Raji (cell line): ENCODE measurements around the gene TFF3.

Experiments
- POLR2A ChIP-seq: IDR thresholded peaks from 2 replicates; pipeline ENCODE4 v1.6.1; 2011; ENCODE audit warnings: low read depth, low read length, control low read depth; ENCODE audit not compliant: insufficient read depth

Gene TFF3

DNA sequence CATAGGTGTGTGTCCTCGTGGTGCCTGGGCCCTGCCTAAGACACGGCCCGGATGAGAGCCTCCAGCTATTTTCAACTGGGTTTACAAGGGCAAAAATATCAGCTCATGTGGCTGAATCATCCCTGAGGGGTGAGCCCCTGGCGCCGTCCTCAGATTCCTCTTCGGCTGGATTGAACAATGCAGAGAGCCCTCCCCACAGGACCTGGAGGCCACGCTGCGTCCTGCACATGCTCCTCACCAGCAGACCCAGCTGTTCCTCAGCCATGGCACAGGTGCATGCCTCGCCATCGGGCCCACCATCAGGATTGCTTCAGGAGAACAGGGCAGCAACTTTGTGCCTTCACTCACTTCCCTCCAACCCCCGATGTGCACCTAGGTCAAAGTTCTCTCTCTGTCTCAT, 35.3 kb downstream of the TFF3 start:
- TF ChIP-seq POLR2A: no peak

DNA sequence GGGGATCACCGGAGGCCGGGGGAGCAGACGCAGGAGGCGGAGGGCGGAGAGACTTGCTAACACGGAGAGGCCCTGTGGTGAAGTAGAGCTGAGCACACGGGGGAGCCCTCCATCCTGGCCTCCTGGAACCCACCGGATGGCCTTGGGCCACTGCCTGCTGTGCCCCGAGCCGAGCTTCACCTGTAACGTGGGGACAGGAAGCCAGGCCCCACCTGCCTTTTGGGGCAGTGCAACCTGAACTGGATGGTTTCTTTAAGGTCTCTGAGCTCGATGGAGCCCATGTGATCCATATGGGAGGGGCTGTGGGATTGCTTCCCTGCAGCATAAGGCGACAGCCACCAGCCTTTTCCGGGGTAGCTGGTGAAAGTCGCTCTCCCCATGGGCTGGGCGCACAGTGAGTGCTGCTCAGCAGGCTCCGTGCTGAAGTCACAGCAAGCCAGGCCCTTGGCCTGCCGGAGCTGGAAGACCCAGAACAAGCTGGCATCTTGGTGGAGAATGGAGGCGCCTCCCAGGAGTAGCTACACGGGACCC, 35.8 kb downstream of the TFF3 start:
- no peak for TF ChIP-seq POLR2A

DNA sequence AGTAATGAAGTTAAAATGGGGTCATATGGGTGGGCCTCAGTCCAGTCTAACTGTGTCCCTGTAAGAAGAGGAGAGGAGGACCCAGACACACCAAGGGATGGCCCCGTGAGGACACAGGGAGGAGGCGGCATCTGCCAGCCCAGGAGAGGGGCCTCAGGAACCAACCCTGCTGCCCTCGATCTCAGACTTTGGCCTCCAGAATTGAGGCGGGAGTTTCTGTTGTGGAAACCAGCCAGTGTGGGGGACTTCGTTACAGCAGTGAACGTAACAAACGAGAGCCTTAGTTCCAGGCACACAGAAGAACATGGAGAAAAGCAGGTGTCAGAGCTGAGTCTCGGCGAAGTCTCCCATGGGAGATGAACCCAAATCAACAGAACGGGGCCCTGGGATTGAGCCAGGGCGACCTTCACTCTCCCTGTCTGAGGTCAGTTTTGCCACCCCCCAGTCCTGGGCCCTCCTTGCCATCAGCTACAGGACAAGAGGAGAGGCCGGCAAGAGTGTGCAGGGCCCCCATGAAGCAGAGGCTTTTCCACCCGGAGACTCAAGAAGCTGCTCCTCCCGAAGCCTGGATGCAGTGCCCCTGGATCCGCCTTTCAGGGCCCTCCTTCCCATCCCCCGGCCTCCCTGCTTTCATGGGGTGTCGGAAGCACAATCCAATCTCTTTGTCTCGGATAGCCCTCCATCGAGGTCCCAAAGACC, 36.6 kb downstream of the TFF3 start:
- no peak for TF ChIP-seq POLR2A

DNA sequence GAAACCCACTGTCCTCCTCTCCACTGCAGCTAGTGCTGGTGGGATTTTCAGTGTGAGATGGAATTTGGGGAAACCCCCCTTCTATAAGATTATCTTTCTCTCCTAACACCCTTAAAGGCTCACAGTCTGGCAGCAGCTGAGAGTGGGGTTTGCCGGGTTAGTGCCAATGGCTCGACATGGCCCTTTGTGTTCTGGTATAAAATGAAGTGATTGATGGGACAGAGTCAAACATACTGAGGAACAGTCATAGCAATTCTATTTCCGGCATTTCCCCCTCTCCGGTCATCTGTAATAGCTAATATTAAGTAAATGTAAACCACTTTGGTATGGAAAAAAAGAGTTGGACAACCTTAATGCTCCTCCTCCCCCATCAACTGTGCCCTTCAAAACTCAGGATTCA, 37.6 kb downstream of the TFF3 start:
- no peak for TF ChIP-seq POLR2A

DNA sequence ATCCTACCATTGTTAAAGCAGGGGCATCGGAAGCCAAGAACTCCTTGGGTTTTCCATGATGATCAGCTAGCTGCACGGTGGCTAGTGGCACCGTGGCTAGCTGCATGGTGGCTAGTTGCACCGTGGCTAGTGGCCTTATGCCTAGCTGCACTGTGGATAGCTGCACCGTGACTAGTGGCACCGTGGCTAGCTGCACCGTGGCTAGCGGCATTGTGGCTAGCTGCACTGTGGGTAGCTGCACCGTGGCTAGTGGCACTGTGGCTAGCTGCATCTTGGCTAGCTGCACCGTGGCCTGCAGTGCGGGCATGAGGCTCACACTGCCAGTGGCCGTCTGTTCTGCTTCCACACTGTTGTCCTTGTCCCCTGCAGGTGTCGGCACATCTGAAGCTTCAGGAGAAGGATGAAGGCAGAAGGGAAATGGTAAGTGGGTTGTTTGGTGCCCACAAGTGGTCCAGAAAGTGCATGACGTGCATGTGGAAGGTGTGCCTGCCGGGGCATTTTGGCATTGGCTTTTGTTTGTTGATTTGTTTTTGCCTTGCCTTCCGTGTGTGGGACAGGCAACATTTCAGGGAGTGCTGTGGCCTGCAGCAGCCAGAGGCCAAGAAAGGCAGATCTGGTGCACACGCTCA, 38.6 kb downstream of the TFF3 start:
- no peak for TF ChIP-seq POLR2A

DNA sequence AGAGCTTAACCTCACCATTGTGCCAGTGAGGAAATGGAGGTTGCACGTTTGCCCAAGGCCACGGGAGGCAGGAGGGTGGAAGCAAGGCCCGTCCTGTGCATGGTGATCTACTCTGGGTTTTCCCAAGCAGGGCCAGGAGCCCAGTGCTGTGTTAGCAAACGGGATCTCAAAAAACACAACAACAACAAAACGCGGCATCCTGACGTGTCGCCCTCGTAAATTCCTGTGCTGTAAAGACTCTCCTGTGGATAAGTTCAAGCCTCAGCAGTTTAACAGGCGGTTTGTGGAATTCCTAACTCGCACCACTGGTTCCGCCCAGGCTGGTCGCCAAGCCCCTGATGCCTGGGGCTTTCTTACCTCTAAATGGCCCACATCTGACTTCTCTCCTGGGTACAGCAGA, 39.1 kb downstream of the TFF3 start:
- no peak for TF ChIP-seq POLR2A

DNA sequence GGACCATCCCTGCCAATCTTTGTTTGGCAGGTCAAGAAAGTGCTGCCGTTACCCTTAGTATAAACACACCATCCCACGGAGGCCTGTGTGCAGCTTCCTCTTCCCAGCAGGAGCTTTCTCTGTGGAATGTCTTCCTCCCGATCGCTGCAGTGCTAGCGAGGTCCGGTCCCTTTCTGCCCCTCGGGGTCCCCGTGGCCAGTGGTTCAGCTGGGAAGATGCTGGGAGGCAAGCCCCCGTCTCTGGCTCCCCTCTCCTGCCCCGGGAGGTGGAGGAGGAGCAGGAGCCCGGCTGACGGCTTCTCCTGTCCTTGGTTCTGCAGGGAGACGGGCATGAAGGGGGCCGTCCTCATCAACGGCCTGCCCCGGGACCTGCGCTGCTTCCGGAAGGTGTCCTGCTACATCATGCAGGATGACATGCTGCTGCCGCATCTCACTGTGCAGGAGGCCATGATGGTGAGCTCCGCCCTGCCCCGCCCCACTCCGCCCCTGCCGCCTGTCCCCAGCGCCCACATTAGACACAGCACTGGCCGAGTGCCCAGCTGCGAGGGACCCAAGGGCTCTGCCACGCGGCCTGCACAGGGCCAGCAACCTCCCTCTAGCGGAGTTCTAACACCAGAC, 42.1 kb downstream of the TFF3 start:
- TF ChIP-seq POLR2A: no peak

DNA sequence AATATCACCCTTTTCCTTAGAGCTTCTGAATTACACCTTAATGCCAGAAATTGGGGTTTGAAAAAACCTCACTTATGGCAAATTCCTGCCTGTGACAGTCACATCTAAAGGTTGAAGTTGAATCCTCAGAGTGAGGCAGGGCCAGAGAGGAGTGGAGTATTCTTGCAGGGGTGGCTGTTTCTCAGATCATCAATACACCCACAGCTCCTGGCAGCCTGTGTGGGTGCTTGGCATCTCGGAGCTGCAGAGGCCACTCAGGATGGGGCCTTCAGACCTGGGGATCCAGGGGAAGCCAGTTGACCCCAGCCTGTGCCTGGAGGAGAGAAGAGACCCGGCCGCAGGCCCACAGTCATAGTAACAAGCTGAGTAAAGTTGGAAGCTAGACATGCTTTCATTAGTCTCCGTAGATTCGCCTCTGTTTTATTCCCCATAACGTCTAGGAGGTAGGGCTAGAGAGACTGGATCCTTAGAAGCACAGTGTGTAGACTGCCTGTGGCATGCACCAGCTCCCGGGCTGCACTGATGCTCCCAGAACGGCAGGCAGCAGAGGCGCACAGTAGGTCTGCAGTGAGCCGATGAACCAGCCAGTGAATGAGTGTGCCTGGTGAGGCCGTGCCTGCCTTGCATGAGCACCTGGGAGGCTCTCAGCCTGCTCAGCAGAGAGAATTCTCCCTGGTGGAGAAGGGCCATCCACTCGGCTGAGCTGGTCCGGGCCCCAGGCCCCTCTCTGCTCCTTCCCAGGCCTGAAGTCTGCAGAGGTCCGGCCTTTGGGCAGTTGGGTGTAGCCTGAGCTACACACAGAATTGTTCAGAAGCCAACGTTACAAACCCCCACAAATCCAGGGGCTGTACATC, 42.9 kb downstream of the TFF3 start:
- TF ChIP-seq POLR2A: no peak

DNA sequence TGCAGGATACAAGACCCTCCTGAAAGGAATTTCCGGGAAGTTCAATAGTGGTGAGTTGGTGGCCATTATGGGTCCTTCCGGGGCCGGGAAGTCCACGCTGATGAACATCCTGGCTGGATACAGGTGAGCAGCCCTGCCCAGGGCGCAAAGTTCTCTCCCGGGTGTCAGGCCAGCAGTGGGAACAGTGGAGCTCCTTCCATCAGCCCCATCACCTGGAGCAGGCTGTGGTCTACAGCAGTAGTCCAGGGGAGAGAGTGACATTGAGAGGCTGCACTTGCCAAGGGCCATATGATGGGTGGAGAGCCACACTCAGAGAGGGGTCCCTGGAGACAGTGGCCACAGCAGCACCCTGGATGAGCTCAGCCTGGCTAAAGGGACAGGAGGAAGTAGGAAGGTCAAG, 44.1 kb downstream of the TFF3 start:
- TF ChIP-seq POLR2A: no peak

DNA sequence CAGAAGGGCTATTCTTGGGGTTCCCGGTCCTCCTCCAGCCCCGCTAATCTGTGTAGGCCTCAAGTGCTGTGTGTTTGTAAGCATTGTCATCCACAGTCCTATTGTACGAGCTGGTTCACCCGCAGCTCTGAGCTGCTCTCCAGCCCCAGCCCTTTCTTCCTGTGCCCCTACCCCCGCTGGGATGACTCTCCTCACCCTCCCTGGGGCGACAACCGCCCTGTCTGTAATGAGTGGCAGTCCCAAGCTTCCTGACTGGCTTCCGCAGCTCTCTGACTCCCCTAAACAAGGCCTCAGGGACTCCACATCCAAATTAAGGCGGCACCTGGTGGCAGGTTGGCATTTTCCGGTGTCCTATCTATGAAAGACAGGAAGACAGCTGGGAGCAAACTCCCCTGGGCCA, 45.8 kb downstream of the TFF3 start:
- no peak for TF ChIP-seq POLR2A

DNA sequence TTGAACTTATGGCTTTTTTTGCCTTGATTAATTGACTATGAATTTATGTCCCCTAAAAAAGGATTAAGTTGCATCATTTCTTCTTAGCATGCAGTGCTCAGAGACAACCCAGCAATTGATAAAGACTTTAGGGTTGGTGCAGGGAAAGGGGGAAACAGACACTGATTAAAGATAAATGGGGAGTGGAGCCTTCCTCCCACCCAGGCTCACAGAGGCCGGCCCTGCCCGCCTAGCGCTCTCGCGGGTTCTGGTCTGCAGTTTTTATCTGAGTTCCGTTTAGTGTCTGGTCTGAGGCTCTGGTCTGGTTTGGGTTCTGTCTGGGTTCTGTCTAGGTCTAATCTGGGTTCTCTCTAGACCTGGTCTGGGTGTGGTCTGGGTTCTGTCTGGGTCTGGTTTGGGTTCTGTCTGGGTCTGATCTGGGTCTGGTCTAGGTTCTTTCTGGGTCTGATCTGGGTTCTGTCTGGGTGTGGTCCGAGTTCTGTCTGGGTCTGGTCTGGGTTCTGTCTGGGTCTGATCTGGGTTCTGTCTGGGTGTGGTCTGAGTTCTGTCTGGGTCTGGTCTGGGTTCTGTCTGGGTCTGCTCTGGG, 48.1 kb downstream of the TFF3 start:
- TF ChIP-seq POLR2A: no peak

DNA sequence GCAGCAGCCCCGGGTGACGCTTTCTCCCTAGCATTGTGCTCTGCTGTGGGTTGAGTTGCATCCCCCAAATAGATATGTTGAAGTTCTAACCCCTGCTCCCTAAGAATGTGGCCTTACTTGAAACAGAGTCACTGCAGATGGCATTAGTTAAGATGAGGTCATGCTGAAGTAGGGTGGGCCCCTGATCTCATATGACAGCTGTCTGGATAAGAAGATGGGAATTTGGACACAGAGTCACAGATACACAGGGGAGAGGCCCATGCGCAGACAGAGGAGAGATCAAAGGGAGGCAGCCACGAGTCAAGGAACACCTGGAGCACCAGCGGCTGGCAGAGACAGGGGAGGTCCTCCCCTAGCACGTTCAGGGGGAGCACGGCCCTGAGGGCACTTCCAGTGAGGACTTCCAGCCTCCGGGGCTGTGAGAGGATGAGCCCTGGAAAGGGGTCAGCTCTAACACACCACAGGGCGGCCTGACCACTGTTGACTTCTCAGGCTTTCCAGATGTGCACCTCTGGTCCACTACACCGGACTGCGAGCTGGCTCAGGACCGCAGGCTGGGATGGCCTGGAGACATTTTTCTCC, 49.9 kb downstream of the TFF3 start:
- no peak for TF ChIP-seq POLR2A

DNA sequence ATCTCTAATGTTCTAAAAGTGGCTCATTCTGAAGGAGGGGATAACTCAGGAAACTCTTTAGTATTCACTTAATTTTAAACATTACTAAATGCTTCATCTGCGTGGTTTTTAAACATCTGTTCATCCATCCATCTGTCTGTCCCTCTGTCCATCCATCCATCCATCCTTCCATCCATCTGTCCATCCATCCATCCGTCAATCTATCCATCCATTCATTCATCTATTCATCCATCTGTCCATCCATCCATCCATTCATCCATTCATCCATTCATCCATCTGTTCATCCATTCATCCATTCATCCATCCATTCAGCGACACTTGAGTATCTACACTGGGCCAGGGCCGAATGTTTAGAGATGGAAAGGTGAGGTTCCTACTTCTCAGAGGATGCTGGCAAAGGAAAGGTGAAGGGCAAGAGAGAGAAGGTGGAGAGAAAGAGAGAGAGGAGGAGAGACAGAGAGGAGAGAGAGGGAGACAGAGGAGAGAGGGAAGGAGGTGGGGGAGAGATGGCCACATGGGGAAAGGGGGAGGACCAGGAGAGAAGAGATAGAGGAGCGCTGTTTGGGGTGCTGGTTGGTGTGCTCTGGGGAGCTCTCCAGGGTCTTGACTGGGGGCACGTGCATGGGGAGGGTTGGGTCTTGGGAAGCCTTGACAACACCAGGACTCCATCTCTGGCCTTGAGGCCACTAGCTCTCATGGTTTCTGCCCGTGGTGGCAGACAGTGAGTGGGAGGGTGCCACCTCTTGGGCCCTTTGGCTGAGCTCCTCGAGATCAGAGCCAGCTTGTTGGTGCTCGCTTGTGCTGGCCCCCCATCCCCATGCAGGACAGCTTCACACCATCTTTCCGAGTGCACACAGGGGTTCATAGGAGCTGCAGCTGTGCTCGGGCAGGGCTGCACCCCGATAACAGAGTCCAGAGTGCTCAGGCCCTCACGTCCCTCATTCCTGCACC, 50.7 kb downstream of the TFF3 start:
- no peak for TF ChIP-seq POLR2A
